Transverse colon (tissue), 4 donors: ENCODE data around the gene CDH22. TPM values are rescaled to one million over a fixed set of nuclear protein-coding genes. Genes with fewer than 3 reads are reported as not detected.

Experiments
- DNase-seq: peaks from one replicate; pipeline ENCODE4 v3.0.0-alpha.2; 2019
- H3K27ac ChIP-seq, 4 donors: fragments of 200-600 bp; sonication (generic); 2 replicates each; pipeline ENCODE4 v1.5.1; 2016 to 2018; ENCODE audit warnings: inconsistent platforms in 4 of 4
- H3K27me3 ChIP-seq: fragments of 200-600 bp; sonication (generic); 2 replicates; pipeline ENCODE4 v1.5.1; 2017; ENCODE audit warnings: inconsistent platforms
- H3K36me3 ChIP-seq, 4 donors: fragments of 200-600 bp; sonication (generic); 2 replicates each; pipeline ENCODE4 v1.5.1; 2017 to 2019; ENCODE audit warnings: inconsistent platforms in 4 of 4
- H3K4me1 ChIP-seq, 4 donors: fragments of 200-600 bp; sonication (generic); 2 replicates each; pipeline ENCODE4 v1.5.1; 2017 to 2020; ENCODE audit warnings: inconsistent platforms in 4 of 4
- H3K4me3 ChIP-seq, 4 donors: fragments of 200-600 bp; sonication (generic); 1 replicate in 1 of 4; 2 replicates in 3 of 4; pipeline versions ENCODE4 v1.5.1 to v1.6.1; 2017 to 2019; ENCODE audit warnings: inconsistent platforms in 4 of 4
- H3K9me3 ChIP-seq, 2 donors: fragments of 200-600 bp; sonication (generic); 2 replicates each; pipeline ENCODE4 v1.5.1; 2017 to 2019; ENCODE audit warnings: inconsistent platforms in 2 of 2
- EP300 ChIP-seq: sonication (generic); formaldehyde crosslinking; IDR thresholded peaks from one replicate; pipeline ENCODE4 v1.6.1; 2017; ENCODE audit warnings: antibody characterized with exemption, low read depth
- POLR2A ChIP-seq: fragments of 450-650 bp; IDR thresholded peaks from one replicate; pipeline ENCODE4 v1.6.1; 2016; ENCODE audit warnings: antibody characterized with exemption, mild to moderate bottlenecking, moderate library complexity
- POLR2AphosphoS5 ChIP-seq, 3 donors: sonication (generic); formaldehyde crosslinking; IDR thresholded peaks; one replicate each; pipeline ENCODE4 v1.6.1; 2016; ENCODE audit warnings: antibody characterized with exemption in 3 of 3
- WGBS, 2 donors: methylation state at CpG; one replicate each; pipeline ENCODE4 v1.1.5; 2018; ENCODE audit warnings: low coverage in 1 of 2; 5-methylcytosine and 5-hydroxymethylcytosine counted together
- in situ Hi-C, 4 donors: fragments of 200-750 bp; cut with MboI; loops; one replicate each; pipeline versions ENCODE4 v1.15.0 to v1.15.1; 2017; ENCODE audit warnings: low sequenced_read_pairs in 3 of 4, low pct_ligation_motif_present in 1 of 4, low pct_unique_long_range_greater_than_20kb in 1 of 4
- intact Hi-C: fragments of 100-400 bp; cut with DNase I; formaldehyde crosslinking; loops from one replicate; pipeline ENCODE4 v1.15.1; 2023; ENCODE audit warnings: low total_unique reads
- total RNA-seq, 4 donors: library from RNA; depleted of rRNA; stranded (reverse); fragments of >200 nt; gene quantifications; one replicate each; pipeline ENCODE4 v1.1.0, GENCODE V29; 2016
- TF ChIP-seq, protein P1 (sequence below), 5 experiments: fragments of 200-600 bp in 3 of 5; fragments of 450-650 bp in 2 of 5; sonication (generic) in 3 of 5; IDR thresholded peaks; 1 replicate in 2 of 5; 2 replicates in 3 of 5; pipeline ENCODE4 v1.5.1; 2016 to 2017; ENCODE audit warnings: antibody characterized with exemption in 5 of 5, inconsistent platforms in 3 of 5, mild to moderate bottlenecking in 2 of 5, moderate library complexity in 1 of 5

CDH22 gene, protein sequence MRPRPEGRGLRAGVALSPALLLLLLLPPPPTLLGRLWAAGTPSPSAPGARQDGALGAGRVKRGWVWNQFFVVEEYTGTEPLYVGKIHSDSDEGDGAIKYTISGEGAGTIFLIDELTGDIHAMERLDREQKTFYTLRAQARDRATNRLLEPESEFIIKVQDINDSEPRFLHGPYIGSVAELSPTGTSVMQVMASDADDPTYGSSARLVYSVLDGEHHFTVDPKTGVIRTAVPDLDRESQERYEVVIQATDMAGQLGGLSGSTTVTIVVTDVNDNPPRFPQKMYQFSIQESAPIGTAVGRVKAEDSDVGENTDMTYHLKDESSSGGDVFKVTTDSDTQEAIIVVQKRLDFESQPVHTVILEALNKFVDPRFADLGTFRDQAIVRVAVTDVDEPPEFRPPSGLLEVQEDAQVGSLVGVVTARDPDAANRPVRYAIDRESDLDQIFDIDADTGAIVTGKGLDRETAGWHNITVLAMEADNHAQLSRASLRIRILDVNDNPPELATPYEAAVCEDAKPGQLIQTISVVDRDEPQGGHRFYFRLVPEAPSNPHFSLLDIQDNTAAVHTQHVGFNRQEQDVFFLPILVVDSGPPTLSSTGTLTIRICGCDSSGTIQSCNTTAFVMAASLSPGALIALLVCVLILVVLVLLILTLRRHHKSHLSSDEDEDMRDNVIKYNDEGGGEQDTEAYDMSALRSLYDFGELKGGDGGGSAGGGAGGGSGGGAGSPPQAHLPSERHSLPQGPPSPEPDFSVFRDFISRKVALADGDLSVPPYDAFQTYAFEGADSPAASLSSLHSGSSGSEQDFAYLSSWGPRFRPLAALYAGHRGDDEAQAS
- not detected for total RNA-seq

- H3K4me3 ChIP-seq = peak within 1 kb of the TSS; percentile 7 to 54 (median 33)
- H3K27me3 ChIP-seq = peaks cover 100% of the 10 kb centered on the region
- in situ Hi-C loops = no loop called here
- no peak for TF ChIP-seq POLR2A
- no peak for TF ChIP-seq EP300
- TF ChIP-seq, protein P1, sequence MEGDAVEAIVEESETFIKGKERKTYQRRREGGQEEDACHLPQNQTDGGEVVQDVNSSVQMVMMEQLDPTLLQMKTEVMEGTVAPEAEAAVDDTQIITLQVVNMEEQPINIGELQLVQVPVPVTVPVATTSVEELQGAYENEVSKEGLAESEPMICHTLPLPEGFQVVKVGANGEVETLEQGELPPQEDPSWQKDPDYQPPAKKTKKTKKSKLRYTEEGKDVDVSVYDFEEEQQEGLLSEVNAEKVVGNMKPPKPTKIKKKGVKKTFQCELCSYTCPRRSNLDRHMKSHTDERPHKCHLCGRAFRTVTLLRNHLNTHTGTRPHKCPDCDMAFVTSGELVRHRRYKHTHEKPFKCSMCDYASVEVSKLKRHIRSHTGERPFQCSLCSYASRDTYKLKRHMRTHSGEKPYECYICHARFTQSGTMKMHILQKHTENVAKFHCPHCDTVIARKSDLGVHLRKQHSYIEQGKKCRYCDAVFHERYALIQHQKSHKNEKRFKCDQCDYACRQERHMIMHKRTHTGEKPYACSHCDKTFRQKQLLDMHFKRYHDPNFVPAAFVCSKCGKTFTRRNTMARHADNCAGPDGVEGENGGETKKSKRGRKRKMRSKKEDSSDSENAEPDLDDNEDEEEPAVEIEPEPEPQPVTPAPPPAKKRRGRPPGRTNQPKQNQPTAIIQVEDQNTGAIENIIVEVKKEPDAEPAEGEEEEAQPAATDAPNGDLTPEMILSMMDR (IDR thresholded peaks at IDR 0.05) = peak in 4 of 5 experiments; percentile 20 to 38 (median 31)
- intact Hi-C loops = loop anchor here (5.0 kb wide), 1 partner anchor 109 kb away; no protein-coding TSS in a partner anchor
- peaks cover 7 to 15% (median 12%) of the 10 kb centered on the region in 4 donors for H3K4me1 ChIP-seq
- DNase-seq = no peak
- H3K9me3 ChIP-seq = no peaks in the 10 kb centered on the region
- H3K27ac ChIP-seq = no peak within 1 kb of the TSS
- H3K36me3 ChIP-seq = no peaks in the 10 kb centered on the region
- WGBS, 2 donors = 2% methylated on average over 58 of the region's 74 CpGs; no CpG with 5 or more reads in 1 of the 2 donors
Measured at GRCh38 chr20:46308258-46309157, at the start of gene CDH22. Gene CDH22, minus strand, starts transcription at chr20:46308498. Its CDS starts 57,204 bp downstream, at chr20:46251294.

DNA sequence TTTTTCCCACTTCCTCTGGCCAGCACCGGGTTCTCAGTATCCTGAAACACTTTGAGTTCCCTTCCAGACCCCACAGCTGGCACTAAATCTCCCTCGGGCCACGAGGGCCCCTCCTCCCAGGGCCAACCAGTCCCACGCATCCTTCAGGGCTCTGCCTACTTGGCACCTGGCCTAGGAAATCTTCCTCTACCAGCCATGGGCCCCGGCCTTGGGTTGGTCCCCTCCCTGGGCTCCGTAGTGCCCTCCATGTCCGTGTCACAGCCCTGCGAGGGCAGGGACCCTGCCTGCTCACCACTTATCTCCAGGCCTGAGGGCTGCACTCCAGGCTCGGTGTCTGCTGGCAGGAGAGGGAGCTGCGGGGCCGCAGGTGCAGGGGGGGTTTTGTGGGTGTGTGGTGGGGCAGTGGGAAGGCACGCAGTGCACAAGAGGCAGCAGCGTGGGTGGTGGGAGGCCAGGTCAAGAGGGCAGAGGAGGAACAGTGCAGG is 48.8 kb upstream of the CDH22 start:
- intact Hi-C loops (no loop called here), in situ Hi-C loops (no loop called here)
- WGBS, 2 donors = 10 to 37% methylated on average over 3 to 13 of the region's 13 CpGs
- no peaks in the 10 kb centered on the region for H3K9me3 ChIP-seq
- DNase-seq = no peak
- H3K27ac ChIP-seq = peak overlapping the region in 2 of 4 donors; percentile 6 to 37
- TF ChIP-seq EP300 = no peak
- no peak for TF ChIP-seq POLR2AphosphoS5 (IDR thresholded peaks at IDR 0.05)
- TF ChIP-seq, protein P1 (IDR thresholded peaks at IDR 0.05) = no peak
- H3K36me3 ChIP-seq = no peaks in the 10 kb centered on the region
- no peak overlapping the region for H3K4me3 ChIP-seq
- H3K4me1 ChIP-seq = peaks cover 3 to 20% (median 12%) of the 10 kb centered on the region in 4 donors
- H3K27me3 ChIP-seq = no peaks in the 10 kb centered on the region

GRCh38 chr20:46356195-46357029 is 48.1 kb upstream of the CDH22 start:
- H3K27me3 ChIP-seq = no peaks in the 10 kb centered on the region
- 82 to 100% methylated on average over 2 to 23 of the region's 23 CpGs for WGBS, 2 donors
- no peak for DNase-seq
- peaks cover 0 to 15% (median 9%) of the 10 kb centered on the region in 4 donors for H3K4me1 ChIP-seq
- H3K4me3 ChIP-seq = no peak overlapping the region
- H3K9me3 ChIP-seq = no peaks in the 10 kb centered on the region
- H3K36me3 ChIP-seq = peaks cover 0 to 4% (median 0%) of the 10 kb centered on the region in 4 donors
- intact Hi-C loops (no loop called here), in situ Hi-C loops (no loop called here)
- H3K27ac ChIP-seq = peak overlapping the region in 1 of 4 donors; percentile 37
- TF ChIP-seq POLR2AphosphoS5 (IDR thresholded peaks at IDR 0.05) (no peak), POLR2A (no peak), EP300 (no peak)
- TF ChIP-seq, protein P1 (IDR thresholded peaks at IDR 0.05) = no peak
